Activated CD8-positive, alpha-beta memory T cell treated with anti-CD3 and anti-CD28 coated beads, Interleukin-2, amount 50 U/mL, for 1 hour (primary cell): Measurements from ENCODE around the gene CLN6.
"Not testable (repeated sequence)": the region's sequence is repeated elsewhere in the genome, so short reads cannot be mapped to it uniquely, and the experiment has no call there.

Experiments used
- DNase-seq: peaks from one replicate; pipeline ENCODE4 v3.0.0-alpha.2; 2020; ENCODE audit errors: extremely low read depth

The CLN6 gene

GRCh38 chr15:68223171-68223570 lies 6.4 kb downstream of the CLN6 start:
- DNase-seq, result no peak

- DNase-seq, result not testable (repeated sequence)
These were observed 7.1 kb downstream of the CLN6 start for GRCh38 chr15:68222432-68222743.

- DNase-seq, result not testable (repeated sequence)
These were observed 7.7 kb downstream of the CLN6 start for GRCh38 chr15:68221530-68222431.

GRCh38 chr15:68220967-68221366 lies 8.6 kb downstream of the CLN6 start:
- no peak for DNase-seq

- DNase-seq, result no peak
These were observed 9.0 kb downstream of the CLN6 start for GRCh38 chr15:68220489-68220888.

GRCh38 chr15:68218847-68219798 lies 10.4 kb downstream of the CLN6 start:
- no peak for DNase-seq

GRCh38 chr15:68218331-68218730 lies 11.2 kb downstream of the CLN6 start:
- no peak for DNase-seq

- no peak for DNase-seq
These were observed 12.2 kb downstream of the CLN6 start for GRCh38 chr15:68217341-68217740.

GRCh38 chr15:68214838-68215254 lies 14.7 kb downstream of the CLN6 start:
- no peak for DNase-seq

- no peak for DNase-seq
These were observed 15.3 kb downstream of the CLN6 start for GRCh38 chr15:68213991-68214837.

- DNase-seq, result not testable (repeated sequence)
These were observed 16.1 kb downstream of the CLN6 start for GRCh38 chr15:68213491-68213845.

GRCh38 chr15:68211656-68212320 lies 17.7 kb downstream of the CLN6 start:
- no peak for DNase-seq

GRCh38 chr15:68210821-68211655 lies 18.5 kb downstream of the CLN6 start:
- DNase-seq, result no peak

GRCh38 chr15:68210409-68210756 lies 19.1 kb downstream of the CLN6 start:
- no peak for DNase-seq

GRCh38 chr15:68209735-68210408 lies 19.7 kb downstream of the CLN6 start:
- DNase-seq, result peak; percentile 14

- no peak for DNase-seq
These were observed 20.3 kb downstream of the CLN6 start for GRCh38 chr15:68209272-68209671.

GRCh38 chr15:68208636-68209240 lies 20.8 kb downstream of the CLN6 start:
- no peak for DNase-seq

GRCh38 chr15:68208136-68208535 lies 21.4 kb downstream of the CLN6 start:
- DNase-seq, result no peak

GRCh38 chr15:68207176-68207935 lies 22.2 kb downstream of the CLN6 start:
- no peak for DNase-seq
